ENCODE measurements around the gene SLC41A1.
"Not testable (repeated sequence)": the region's sequence is repeated elsewhere in the genome, so short reads cannot be mapped to it uniquely, and the experiment has no call there.

DNA sequence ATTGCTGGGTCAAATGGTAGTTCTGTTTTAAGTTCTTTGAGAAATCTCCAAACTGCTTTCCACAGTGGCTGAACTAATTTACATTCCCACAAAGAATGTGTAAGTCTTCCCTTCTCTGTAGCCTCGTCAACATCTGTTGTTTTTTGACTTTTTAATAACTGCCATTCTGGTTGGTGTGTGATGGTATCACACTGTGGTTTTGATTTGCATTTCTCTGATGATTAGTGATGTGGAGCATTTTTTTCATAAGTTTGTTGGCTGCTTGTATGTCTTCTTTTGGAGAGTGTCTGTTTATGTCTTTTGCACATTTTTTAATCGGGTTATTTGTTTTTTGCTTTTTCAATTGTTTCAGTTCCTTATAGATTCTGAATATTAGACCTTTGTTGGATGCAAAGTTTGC lies 10.3 kb upstream of the SLC41A1 start:
- not testable (repeated sequence) for TF ChIP-seq EZH2 (IDR thresholded peaks at IDR 0.05); POLR2AphosphoS5 (IDR thresholded peaks at IDR 0.05; ENCODE audit: borderline replicate concordance, low read depth, low read length); FOXP2 (optimal IDR thresholded peaks at IDR 0.05; ENCODE audit: control extremely low read depth, extremely low read length, insufficient read depth)

Measured in SK-N-MC (cell line).